Activated naive CD4-positive, alpha-beta T cell treated with Interleukin-2 at 50 U/mL for 16 hours (primary cell): ENCODE data around the gene COPS2.
"Not testable (repeated sequence)": the region's sequence is repeated elsewhere in the genome, so short reads cannot be mapped to it uniquely, and the experiment has no call there.

ENCODE experiments used
- DNase-seq: peaks from one replicate; pipeline ENCODE4 v3.0.0-alpha.2; 2020

Gene COPS2

GRCh38 chr15:49101536-49101935 is 53.9 kb downstream of the COPS2 start:
- no peak for DNase-seq

GRCh38 chr15:49096090-49096750 is 59.2 kb downstream of the COPS2 start:
- no peak for DNase-seq

- DNase-seq = no peak
Observed at GRCh38 chr15:49094923-49095322, 60.5 kb downstream of the COPS2 start.

- no peak for DNase-seq
Observed at GRCh38 chr15:49093252-49094105, 61.9 kb downstream of the COPS2 start.

GRCh38 chr15:49088996-49089395 is 66.4 kb downstream of the COPS2 start:
- no peak for DNase-seq

GRCh38 chr15:49085696-49086459 is 69.5 kb downstream of the COPS2 start:
- no peak for DNase-seq

GRCh38 chr15:49084285-49084570 is 71.2 kb downstream of the COPS2 start:
- no peak for DNase-seq

- DNase-seq = no peak
Observed at GRCh38 chr15:49083401-49084284, 71.8 kb downstream of the COPS2 start.

GRCh38 chr15:49082960-49083359 is 72.4 kb downstream of the COPS2 start:
- DNase-seq = no peak

- no peak for DNase-seq
Observed at GRCh38 chr15:49079340-49080039, 75.9 kb downstream of the COPS2 start.

- no peak for DNase-seq
Observed at GRCh38 chr15:49075881-49076280, 79.5 kb downstream of the COPS2 start.

GRCh38 chr15:49074589-49075287 is 80.7 kb downstream of the COPS2 start:
- DNase-seq = not testable (repeated sequence)
